Stimulated activated CD4-positive, alpha-beta T cell treated with anti-CD3 and anti-CD28 coated beads, Interleukin-15, amount 100 ng/mL, for 48 hours (primary cell): ENCODE results near the gene SYNGR4.

Experiments
- DNase-seq, 2 donors: peaks; one replicate each; pipeline ENCODE4 v3.0.0-alpha.2; 2020; ENCODE audit warnings: low read depth in 2 of 2

Gene SYNGR4

GRCh38 chr19:48396016-48396823, 32.1 kb downstream of the SYNGR4 start:
- no peak for DNase-seq

GRCh38 chr19:48396824-48397176, 32.6 kb downstream of the SYNGR4 start:
- DNase-seq = no peak

- DNase-seq = no peak
These were observed 33.3 kb downstream of the SYNGR4 start for GRCh38 chr19:48397263-48398101.

GRCh38 chr19:48398102-48398374, 33.9 kb downstream of the SYNGR4 start:
- DNase-seq = no peak

GRCh38 chr19:48398375-48399235, 34.4 kb downstream of the SYNGR4 start:
- peak; percentile 84 for DNase-seq

GRCh38 chr19:48400018-48400742, 36.0 kb downstream of the SYNGR4 start:
- DNase-seq = no peak

- DNase-seq = no peak
These were observed 37.1 kb downstream of the SYNGR4 start for GRCh38 chr19:48401287-48401686.

GRCh38 chr19:48403606-48404005, 39.4 kb downstream of the SYNGR4 start:
- no peak for DNase-seq

- DNase-seq = no peak
These were observed 41.0 kb downstream of the SYNGR4 start for GRCh38 chr19:48405010-48405659.

GRCh38 chr19:48405850-48406249, 41.7 kb downstream of the SYNGR4 start:
- no peak for DNase-seq

GRCh38 chr19:48413879-48414587, 49.9 kb downstream of the SYNGR4 start:
- DNase-seq = no peak

GRCh38 chr19:48415395-48415794, 51.2 kb downstream of the SYNGR4 start:
- DNase-seq = peak; percentile 77 to 85

- no peak for DNase-seq
These were observed 51.6 kb downstream of the SYNGR4 start for GRCh38 chr19:48415806-48416221.

- DNase-seq = no peak
These were observed 53.3 kb downstream of the SYNGR4 start for GRCh38 chr19:48417421-48417820.

GRCh38 chr19:48418317-48419064, 54.3 kb downstream of the SYNGR4 start:
- DNase-seq = no peak

GRCh38 chr19:48419158-48419920, 55.2 kb downstream of the SYNGR4 start:
- DNase-seq = peak; percentile 66 to 81

GRCh38 chr19:48421548-48421947, 57.4 kb downstream of the SYNGR4 start:
- no peak for DNase-seq

GRCh38 chr19:48424694-48425219, 60.6 kb downstream of the SYNGR4 start:
- no peak for DNase-seq
